KOPT-K1 (cell line): ENCODE data around the gene CMYA5.
"Not testable (repeated sequence)": the region's sequence is repeated elsewhere in the genome, so short reads cannot be mapped to it uniquely, and the experiment has no call there.

Source experiments
- H3K27ac ChIP-seq: fragments of 200-600 bp; sonication (generic); 2 replicates; pipeline ENCODE4 v1.5.1; 2016; ENCODE audit warnings: antibody characterized with exemption, mild to moderate bottlenecking, low read depth, low read length; ENCODE audit not compliant: poor library complexity, severe bottlenecking
- H3K36me3 ChIP-seq: fragments of 200-600 bp; sonication (generic); 2 replicates; pipeline ENCODE4 v1.5.1; 2017; ENCODE audit warnings: antibody characterized with exemption, mild to moderate bottlenecking, low read length, moderate library complexity; ENCODE audit not compliant: insufficient read depth
- H3K9me3 ChIP-seq: fragments of 200-600 bp; sonication (generic); 2 replicates; pipeline ENCODE4 v1.5.1; 2017; ENCODE audit warnings: antibody characterized with exemption, low read length, mild to moderate bottlenecking; ENCODE audit not compliant: insufficient read depth, poor library complexity, severe bottlenecking

CMYA5 gene

GRCh38 chr5:79689541-79690466, at the start of gene CMYA5:
CMYA5 (plus strand) TSS chr5:79689836; CDS start chr5:79689908, 72 bp downstream.
- Histone ChIP-seq H3K9me3 (no peaks in the 10 kb centered on the region), H3K27ac (no peak within 1 kb of the TSS), H3K36me3 (peaks cover 42% of the 10 kb centered on the region)

GRCh38 chr5:79640571-79641055, 49.0 kb upstream of the CMYA5 start:
- Histone ChIP-seq H3K27ac (no peak overlapping the region), H3K9me3 (no peaks in the 10 kb centered on the region), H3K36me3 (peaks cover 98% of the 10 kb centered on the region)

- H3K36me3 ChIP-seq: peaks cover 98% of the 10 kb centered on the region
- no peaks in the 10 kb centered on the region for H3K9me3 ChIP-seq
- H3K27ac ChIP-seq: no peak overlapping the region
Measured at GRCh38 chr5:79641414-79641813, 48.2 kb upstream of the CMYA5 start.

- Histone ChIP-seq H3K36me3 (peaks cover 99% of the 10 kb centered on the region), H3K27ac (no peak overlapping the region), H3K9me3 (no peaks in the 10 kb centered on the region)
Measured at GRCh38 chr5:79642210-79642609, 47.4 kb upstream of the CMYA5 start.

- H3K9me3 ChIP-seq: no peaks in the 10 kb centered on the region
- H3K36me3 ChIP-seq: peaks cover 78% of the 10 kb centered on the region
- H3K27ac ChIP-seq: no peak overlapping the region
Measured at GRCh38 chr5:79653843-79654242, 35.8 kb upstream of the CMYA5 start.

- H3K9me3 ChIP-seq: peaks cover 11% of the 10 kb centered on the region
- H3K36me3 ChIP-seq: peaks cover 39% of the 10 kb centered on the region
- no peak overlapping the region for H3K27ac ChIP-seq
Measured at GRCh38 chr5:79663212-79663611, 26.4 kb upstream of the CMYA5 start.

- Histone ChIP-seq H3K9me3 (peaks cover 4% of the 10 kb centered on the region), H3K27ac (no peak overlapping the region), H3K36me3 (peaks cover 51% of the 10 kb centered on the region)
Measured at GRCh38 chr5:79666758-79667157, 22.9 kb upstream of the CMYA5 start.

GRCh38 chr5:79672392-79672791, 17.2 kb upstream of the CMYA5 start:
- Histone ChIP-seq H3K36me3 (peaks cover 79% of the 10 kb centered on the region), H3K9me3 (no peaks in the 10 kb centered on the region), H3K27ac (no peak overlapping the region)

GRCh38 chr5:79676354-79676753, 13.3 kb upstream of the CMYA5 start:
- not testable (repeated sequence) for H3K9me3 ChIP-seq, H3K27ac ChIP-seq
- H3K36me3 ChIP-seq: peaks cover 89% of the 10 kb centered on the region

GRCh38 chr5:79682102-79682501, 7.5 kb upstream of the CMYA5 start:
- H3K9me3 ChIP-seq, H3K27ac ChIP-seq: not testable (repeated sequence)
- H3K36me3 ChIP-seq: peaks cover 89% of the 10 kb centered on the region

GRCh38 chr5:79684782-79685181, 4.9 kb upstream of the CMYA5 start:
- Histone ChIP-seq H3K27ac (no peak overlapping the region), H3K36me3 (peaks cover 87% of the 10 kb centered on the region), H3K9me3 (no peaks in the 10 kb centered on the region)

GRCh38 chr5:79685627-79686026, 4.0 kb upstream of the CMYA5 start:
- Histone ChIP-seq H3K27ac (no peak overlapping the region), H3K36me3 (peaks cover 79% of the 10 kb centered on the region), H3K9me3 (no peaks in the 10 kb centered on the region)

GRCh38 chr5:79686799-79687198, 2.8 kb upstream of the CMYA5 start:
- no peak overlapping the region for H3K27ac ChIP-seq
- H3K36me3 ChIP-seq: peaks cover 68% of the 10 kb centered on the region
- no peaks in the 10 kb centered on the region for H3K9me3 ChIP-seq

- Histone ChIP-seq H3K27ac (no peak overlapping the region), H3K36me3 (peaks cover 57% of the 10 kb centered on the region), H3K9me3 (no peaks in the 10 kb centered on the region)
Measured at GRCh38 chr5:79687889-79688288, 1.7 kb upstream of the CMYA5 start.

- Histone ChIP-seq H3K27ac (no peak overlapping the region), H3K36me3 (peaks cover 32% of the 10 kb centered on the region)
Measured at GRCh38 chr5:79691007-79691406, 1.4 kb downstream of the CMYA5 start.

GRCh38 chr5:79692596-79692995, 3.0 kb downstream of the CMYA5 start:
- H3K9me3 ChIP-seq: no peaks in the 10 kb centered on the region
- H3K36me3 ChIP-seq: peaks cover 17% of the 10 kb centered on the region
- H3K27ac ChIP-seq: no peak overlapping the region

More at GRCh38 chr5:79691007-79691406, 1.4 kb downstream of the CMYA5 start:
- no peaks in the 10 kb centered on the region for H3K9me3 ChIP-seq
